ENCODE data around the gene KLHDC8A. TPM values are rescaled to one million over a fixed set of nuclear protein-coding genes. Genes with fewer than 3 reads are reported as not detected.
A peak's percentile ranks its signal among the peaks of the same experiment; 100 is the strongest.

Gene KLHDC8A
- total RNA-seq, 1 donor from 2014 or later, result 0.12 TPM

- DNase-seq (ENCODE audit: low spot score), result no peak
- Mint-ChIP-seq H3K27ac (ENCODE audit: unreplicated experiment) (peak overlapping the region; percentile 93), H3K9me3 (ENCODE audit: low read depth) (peaks cover 5% of the 10 kb centered on the region), H3K4me1 (ENCODE audit: low read depth) (peaks cover 71% of the 10 kb centered on the region), H3K4me3 (ENCODE audit: unreplicated experiment) (peak overlapping the region; percentile 46), H3K36me3 (ENCODE audit: low read depth) (peaks cover 2% of the 10 kb centered on the region), H3K27me3 (ENCODE audit: low read depth) (no peaks in the 10 kb centered on the region)
- TF ChIP-seq CTCF (IDR thresholded peaks at IDR 0.05), result no peak
Observed at GRCh38 chr1:205374210-205375078, 17.7 kb upstream of the KLHDC8A start.

GRCh38 chr1:205373798-205374175 is 17.1 kb upstream of the KLHDC8A start:
- H3K4me1 Mint-ChIP-seq (ENCODE audit: low read depth), result peaks cover 76% of the 10 kb centered on the region
- TF ChIP-seq CTCF (IDR thresholded peaks at IDR 0.05), result no peak
- peak overlapping the region; percentile 93 for H3K27ac Mint-ChIP-seq (ENCODE audit: unreplicated experiment)
- no peak for DNase-seq (ENCODE audit: low spot score)
- no peaks in the 10 kb centered on the region for H3K27me3 Mint-ChIP-seq (ENCODE audit: low read depth)
- no peak overlapping the region for H3K4me3 Mint-ChIP-seq (ENCODE audit: unreplicated experiment)
- peaks cover 5% of the 10 kb centered on the region for H3K9me3 Mint-ChIP-seq (ENCODE audit: low read depth)
- peaks cover 2% of the 10 kb centered on the region for H3K36me3 Mint-ChIP-seq (ENCODE audit: low read depth)

- peak overlapping the region; percentile 93 for H3K27ac Mint-ChIP-seq (ENCODE audit: unreplicated experiment)
- no peak for DNase-seq (ENCODE audit: low spot score)
- H3K4me3 Mint-ChIP-seq (ENCODE audit: unreplicated experiment), result no peak overlapping the region
- TF ChIP-seq CTCF (IDR thresholded peaks at IDR 0.05), result no peak
- H3K36me3 Mint-ChIP-seq (ENCODE audit: low read depth), result peaks cover 2% of the 10 kb centered on the region
- peaks cover 5% of the 10 kb centered on the region for H3K9me3 Mint-ChIP-seq (ENCODE audit: low read depth)
- no peaks in the 10 kb centered on the region for H3K27me3 Mint-ChIP-seq (ENCODE audit: low read depth)
- H3K4me1 Mint-ChIP-seq (ENCODE audit: low read depth), result peaks cover 76% of the 10 kb centered on the region
Observed at GRCh38 chr1:205373022-205373797, 16.5 kb upstream of the KLHDC8A start.

- Mint-ChIP-seq H3K27ac (ENCODE audit: unreplicated experiment) (peak overlapping the region; percentile 93), H3K9me3 (ENCODE audit: low read depth) (peaks cover 5% of the 10 kb centered on the region), H3K27me3 (ENCODE audit: low read depth) (no peaks in the 10 kb centered on the region), H3K4me1 (ENCODE audit: low read depth) (peaks cover 74% of the 10 kb centered on the region), H3K36me3 (ENCODE audit: low read depth) (peaks cover 2% of the 10 kb centered on the region), H3K4me3 (ENCODE audit: unreplicated experiment) (peak overlapping the region; percentile 52)
- DNase-seq (ENCODE audit: low spot score), result no peak
- no peak for TF ChIP-seq CTCF (IDR thresholded peaks at IDR 0.05)
Observed at GRCh38 chr1:205371871-205372660, 15.3 kb upstream of the KLHDC8A start.

- peaks cover 5% of the 10 kb centered on the region for H3K9me3 Mint-ChIP-seq (ENCODE audit: low read depth)
- H3K4me1 Mint-ChIP-seq (ENCODE audit: low read depth), result peaks cover 66% of the 10 kb centered on the region
- no peak overlapping the region for H3K4me3 Mint-ChIP-seq (ENCODE audit: unreplicated experiment)
Observed at GRCh38 chr1:205370780-205371179, 14.1 kb upstream of the KLHDC8A start.

More at GRCh38 chr1:205370780-205371179, 14.1 kb upstream of the KLHDC8A start:
- H3K27me3 Mint-ChIP-seq (ENCODE audit: low read depth), result no peaks in the 10 kb centered on the region
- no peak for TF ChIP-seq CTCF (IDR thresholded peaks at IDR 0.05)
- peaks cover 2% of the 10 kb centered on the region for H3K36me3 Mint-ChIP-seq (ENCODE audit: low read depth)
- DNase-seq (ENCODE audit: low spot score), result no peak
- peak overlapping the region; percentile 35 for H3K27ac Mint-ChIP-seq (ENCODE audit: unreplicated experiment)

Measured in chondrocyte (in vitro differentiated cells).